Neural progenitor cell (in vitro differentiated cells): ENCODE measurements around the gene OBSL1. TPM values are rescaled to one million over a fixed set of nuclear protein-coding genes. Genes with fewer than 3 reads are reported as not detected.

Source experiments
- DNase-seq: peaks from one replicate; pipeline ENCODE4 v3.0.0-alpha.2; 2016; ENCODE audit warnings: low spot score
- H2AFZ ChIP-seq: fragments of 200-600 bp; sonication (generic); replicated peaks from 2 replicates; pipeline ENCODE4 v1.6.1; 2016; ENCODE audit warnings: antibody characterized with exemption
- H3F3A ChIP-seq: fragments of 200-600 bp; sonication (generic); 2 replicates; pipeline ENCODE4 v1.6.1; 2016; ENCODE audit warnings: antibody characterized with exemption, low read depth
- H3K27ac ChIP-seq: fragments of 200-600 bp; sonication (generic); 2 replicates; pipeline ENCODE4 v1.5.1; 2016; ENCODE audit warnings: mild to moderate bottlenecking
- H3K27me3 ChIP-seq: fragments of 200-600 bp; sonication (generic); 2 replicates; pipeline ENCODE4 v1.6.1; 2016; ENCODE audit warnings: mild to moderate bottlenecking, moderate library complexity
- H3K36me3 ChIP-seq: fragments of 200-600 bp; sonication (generic); 2 replicates; pipeline ENCODE4 v1.5.1; 2016
- H3K4me1 ChIP-seq: fragments of 200-600 bp; sonication (generic); 2 replicates; pipeline ENCODE4 v1.6.1; 2016; ENCODE audit warnings: mixed run types
- H3K4me2 ChIP-seq: fragments of 200-600 bp; sonication (generic); 2 replicates; pipeline ENCODE4 v1.6.1; 2016
- H3K4me3 ChIP-seq: fragments of 200-600 bp; sonication (generic); 2 replicates; pipeline ENCODE4 v1.5.1; 2016
- H3K79me2 ChIP-seq: fragments of 200-600 bp; sonication (generic); 2 replicates; pipeline ENCODE4 v1.6.1; 2016; ENCODE audit warnings: low read depth
- H3K9ac ChIP-seq: fragments of 200-600 bp; sonication (generic); 2 replicates; pipeline ENCODE4 v1.6.1; 2016
- H3K9me3 ChIP-seq: fragments of 200-600 bp; sonication (generic); 2 replicates; pipeline ENCODE4 v1.5.1; 2016; ENCODE audit warnings: low read depth
- H4K20me1 ChIP-seq: fragments of 200-600 bp; sonication (generic); 2 replicates; pipeline ENCODE4 v1.6.1; 2016; ENCODE audit warnings: low read depth
- H3K27ac Mint-ChIP-seq: 3 replicates; pipeline ENCODE4 v1.8.0; 2021; ENCODE audit warnings: mixed read lengths
- H3K27me3 Mint-ChIP-seq: 2 replicates; pipeline ENCODE4 v1.8.0; 2022; ENCODE audit warnings: low read depth, mild to moderate bottlenecking, inconsistent platforms, moderate library complexity, mixed read lengths; ENCODE audit not compliant: insufficient read depth
- H3K36me3 Mint-ChIP-seq: 3 replicates; pipeline ENCODE4 v1.8.0; 2021; ENCODE audit warnings: mixed read lengths
- H3K4me1 Mint-ChIP-seq: 3 replicates; pipeline ENCODE4 v1.8.0; 2021; ENCODE audit warnings: mixed read lengths
- H3K4me3 Mint-ChIP-seq: 3 replicates; pipeline ENCODE4 v1.8.0; 2021; ENCODE audit warnings: mild to moderate bottlenecking, moderate library complexity, mixed read lengths
- H3K9me3 Mint-ChIP-seq: 3 replicates; pipeline ENCODE4 v1.8.0; 2020; ENCODE audit warnings: mixed read lengths
- CTCF ChIP-seq: fragments of 200-600 bp; sonication (generic); IDR thresholded peaks from 2 replicates; pipeline ENCODE4 v1.5.1; 2017; ENCODE audit warnings: antibody characterized with exemption, mild to moderate bottlenecking
- EZH2 ChIP-seq: fragments of 200-600 bp; sonication (generic); IDR thresholded peaks from 2 replicates; pipeline ENCODE4 v1.6.1; 2017; ENCODE audit warnings: antibody characterized with exemption, mild to moderate bottlenecking, moderate library complexity
- EZH2phosphoT487 ChIP-seq: fragments of 200-600 bp; sonication (generic); IDR thresholded peaks from 2 replicates; pipeline ENCODE4 v1.6.1; 2017; ENCODE audit warnings: antibody characterized with exemption
- total RNA-seq: library from RNA; depleted of rRNA; stranded (reverse); fragments of >200 nt; gene quantifications from 2 replicates; pipeline ENCODE4 v1.2.3, GENCODE V29; 2015; ENCODE audit warnings: low replicate concordance

Gene OBSL1
- total RNA-seq, 1 donor from 2014 or later = 31.0 TPM

- H3K4me3 ChIP-seq = no peak overlapping the region
- H3K36me3 ChIP-seq = no peaks in the 10 kb centered on the region
- H3K79me2 ChIP-seq = no peaks in the 10 kb centered on the region
- no peaks in the 10 kb centered on the region for H3K9me3 ChIP-seq
- no peak overlapping the region for H3K27ac ChIP-seq
- Mint-ChIP-seq H3K4me1 (peaks cover 35% of the 10 kb centered on the region), H3K27ac (no peak overlapping the region), H3K27me3 (peaks cover 6% of the 10 kb centered on the region), H3K36me3 (no peaks in the 10 kb centered on the region), H3K4me3 (no peak overlapping the region), H3K9me3 (no peaks in the 10 kb centered on the region)
- no peak overlapping the region for H2AFZ ChIP-seq
- no peaks in the 10 kb centered on the region for H4K20me1 ChIP-seq
- no peaks in the 10 kb centered on the region for H3K27me3 ChIP-seq
- H3K4me2 ChIP-seq = no peak overlapping the region
- no peak for TF ChIP-seq CTCF
- no peak for TF ChIP-seq EZH2
- TF ChIP-seq EZH2phosphoT487 = no peak
- peaks cover 32% of the 10 kb centered on the region for H3F3A ChIP-seq
- H3K4me1 ChIP-seq = peaks cover 31% of the 10 kb centered on the region
- DNase-seq = no peak
- no peak overlapping the region for H3K9ac ChIP-seq
Observed at GRCh38 chr2:219581346-219581745, 10.0 kb upstream of the OBSL1 start.

- DNase-seq = no peak
- Histone ChIP-seq H2AFZ (no peak overlapping the region), H4K20me1 (no peaks in the 10 kb centered on the region), H3K9me3 (no peaks in the 10 kb centered on the region), H3K27ac (no peak overlapping the region), H3K36me3 (no peaks in the 10 kb centered on the region), H3K27me3 (no peaks in the 10 kb centered on the region), H3K4me3 (no peak overlapping the region), H3F3A (peaks cover 32% of the 10 kb centered on the region), H3K9ac (no peak overlapping the region), H3K4me2 (peak overlapping the region; percentile 22), H3K4me1 (peaks cover 39% of the 10 kb centered on the region), H3K79me2 (no peaks in the 10 kb centered on the region)
- peaks cover 47% of the 10 kb centered on the region for H3K4me1 Mint-ChIP-seq
- H3K27me3 Mint-ChIP-seq = peaks cover 7% of the 10 kb centered on the region
- no peaks in the 10 kb centered on the region for H3K9me3 Mint-ChIP-seq
- H3K27ac Mint-ChIP-seq = peak overlapping the region; percentile 67
- H3K4me3 Mint-ChIP-seq = peak overlapping the region; percentile 1
- H3K36me3 Mint-ChIP-seq = no peaks in the 10 kb centered on the region
- TF ChIP-seq EZH2 (no peak), CTCF (no peak), EZH2phosphoT487 (no peak)
Observed at GRCh38 chr2:219578811-219579613, 7.7 kb upstream of the OBSL1 start.

- H3K9me3 ChIP-seq = no peaks in the 10 kb centered on the region
- H3K9me3 Mint-ChIP-seq = no peaks in the 10 kb centered on the region
- peak overlapping the region; percentile 80 for H3K4me2 ChIP-seq
- H3K4me1 Mint-ChIP-seq = peaks cover 54% of the 10 kb centered on the region
- H3K36me3 ChIP-seq = no peaks in the 10 kb centered on the region
- H4K20me1 ChIP-seq = no peaks in the 10 kb centered on the region
- H3K27me3 ChIP-seq = no peaks in the 10 kb centered on the region
- peaks cover 12% of the 10 kb centered on the region for H3K27me3 Mint-ChIP-seq
- DNase-seq = peak; percentile 76
- H3K9ac ChIP-seq = no peak overlapping the region
- peak overlapping the region; percentile 89 for H3K27ac Mint-ChIP-seq
- H3K4me3 ChIP-seq = peak overlapping the region; percentile 24
- H3F3A ChIP-seq = peaks cover 45% of the 10 kb centered on the region
- peak overlapping the region; percentile 54 for H3K27ac ChIP-seq
- peak overlapping the region; percentile 87 for H2AFZ ChIP-seq
- no peak for TF ChIP-seq CTCF
- no peak for TF ChIP-seq EZH2phosphoT487
- no peak for TF ChIP-seq EZH2
- peak overlapping the region; percentile 62 for H3K4me3 Mint-ChIP-seq
- H3K36me3 Mint-ChIP-seq = no peaks in the 10 kb centered on the region
- no peaks in the 10 kb centered on the region for H3K79me2 ChIP-seq
- H3K4me1 ChIP-seq = peaks cover 39% of the 10 kb centered on the region
Observed at GRCh38 chr2:219576505-219577388, 5.4 kb upstream of the OBSL1 start.
